ENCODE results near the gene RPRD1B. TPM values are rescaled to one million over a fixed set of nuclear protein-coding genes. Genes with fewer than 3 reads are reported as not detected.

Gene RPRD1B
- total RNA-seq, 2 experiments from 2014 or later = 54.8 to 55.7 TPM

DNA sequence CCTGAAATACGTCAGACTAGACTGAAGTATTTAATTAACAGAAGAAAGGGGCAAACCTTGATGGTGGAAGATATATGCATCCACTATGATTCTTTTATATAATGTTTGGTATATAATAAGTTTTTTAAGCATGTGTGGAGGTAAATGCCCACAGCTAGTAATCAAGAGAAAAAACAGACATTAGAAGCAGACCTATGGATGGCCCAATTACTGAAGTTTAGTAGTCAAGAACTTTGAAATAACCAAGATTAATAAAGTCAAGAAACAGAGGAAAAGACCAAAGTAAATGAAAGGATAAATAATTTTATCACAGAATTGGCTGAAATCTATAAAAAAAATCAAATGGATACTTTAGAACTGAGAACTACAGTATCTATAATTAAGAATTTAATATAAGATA lies 15.6 kb upstream of the RPRD1B start:
- ATAC-seq (ENCODE audit: poor library complexity) = no peak
- peaks cover 3% of the 10 kb centered on the region for H3K9me3 Mint-ChIP-seq
- TF ChIP-seq, protein P1, sequence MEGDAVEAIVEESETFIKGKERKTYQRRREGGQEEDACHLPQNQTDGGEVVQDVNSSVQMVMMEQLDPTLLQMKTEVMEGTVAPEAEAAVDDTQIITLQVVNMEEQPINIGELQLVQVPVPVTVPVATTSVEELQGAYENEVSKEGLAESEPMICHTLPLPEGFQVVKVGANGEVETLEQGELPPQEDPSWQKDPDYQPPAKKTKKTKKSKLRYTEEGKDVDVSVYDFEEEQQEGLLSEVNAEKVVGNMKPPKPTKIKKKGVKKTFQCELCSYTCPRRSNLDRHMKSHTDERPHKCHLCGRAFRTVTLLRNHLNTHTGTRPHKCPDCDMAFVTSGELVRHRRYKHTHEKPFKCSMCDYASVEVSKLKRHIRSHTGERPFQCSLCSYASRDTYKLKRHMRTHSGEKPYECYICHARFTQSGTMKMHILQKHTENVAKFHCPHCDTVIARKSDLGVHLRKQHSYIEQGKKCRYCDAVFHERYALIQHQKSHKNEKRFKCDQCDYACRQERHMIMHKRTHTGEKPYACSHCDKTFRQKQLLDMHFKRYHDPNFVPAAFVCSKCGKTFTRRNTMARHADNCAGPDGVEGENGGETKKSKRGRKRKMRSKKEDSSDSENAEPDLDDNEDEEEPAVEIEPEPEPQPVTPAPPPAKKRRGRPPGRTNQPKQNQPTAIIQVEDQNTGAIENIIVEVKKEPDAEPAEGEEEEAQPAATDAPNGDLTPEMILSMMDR (IDR thresholded peaks at IDR 0.05) = no peak
- Histone ChIP-seq H3K36me3 (ENCODE audit: insufficient read depth, low read length) (peaks cover 49% of the 10 kb centered on the region), H3K4me3 (ENCODE audit: low read length) (no peak overlapping the region), H3K4me1 (ENCODE audit: insufficient read depth, low read length) (no peaks in the 10 kb centered on the region), H3K27ac (ENCODE audit: low read depth in 1 of 2, low read length in 2 of 2) (no peak overlapping the region), H3K27me3 (ENCODE audit: control insufficient read depth in 1 of 2, insufficient read depth in 2 of 2, low read length in 2 of 2) (no peaks in the 10 kb centered on the region), H3K9me3 (ENCODE audit: control insufficient read depth in 1 of 2, insufficient read depth in 1 of 2, low read length in 2 of 2) (peaks cover 3 to 15% of the 10 kb centered on the region in 2 experiments)
- ChIA-PET POLR2A (no interaction called here), CTCF (no interaction called here)
- H3K4me3 Mint-ChIP-seq = no peak overlapping the region
- H3K4me1 Mint-ChIP-seq (ENCODE audit: low read depth) = peaks cover 24% of the 10 kb centered on the region
- no peaks in the 10 kb centered on the region for H3K27me3 Mint-ChIP-seq
- DNase-seq = no peak
- intact Hi-C loops (cut with DNase I, micrococcal nuclease) = no loop called here
- H3K27ac Mint-ChIP-seq = no peak overlapping the region
- H3K36me3 Mint-ChIP-seq (ENCODE audit: low read depth) = peaks cover 89% of the 10 kb centered on the region

DNA sequence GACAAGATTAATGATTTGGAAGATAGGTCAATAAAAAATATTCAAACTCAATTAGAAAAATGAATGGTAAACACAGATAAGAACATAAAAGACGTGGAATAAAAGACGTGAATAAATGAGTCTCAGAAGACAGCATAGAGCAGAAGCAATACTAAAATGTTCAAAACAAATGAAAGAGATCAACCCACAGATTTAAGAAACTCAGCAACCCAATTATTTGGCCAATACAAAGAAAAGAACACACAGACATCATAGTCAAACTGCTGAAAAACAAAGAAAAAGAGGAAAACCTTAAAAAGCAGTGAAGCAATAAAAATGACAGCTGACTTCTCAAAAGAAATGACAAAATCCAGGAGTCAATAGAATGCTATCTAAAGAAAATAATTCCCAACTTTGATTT lies 15.2 kb upstream of the RPRD1B start:
- Histone ChIP-seq H3K9me3 (ENCODE audit: control insufficient read depth in 1 of 2, insufficient read depth in 1 of 2, low read length in 2 of 2) (peaks cover 3 to 15% of the 10 kb centered on the region in 2 experiments), H3K36me3 (ENCODE audit: insufficient read depth, low read length) (peaks cover 44% of the 10 kb centered on the region), H3K4me1 (ENCODE audit: insufficient read depth, low read length) (no peaks in the 10 kb centered on the region), H3K4me3 (ENCODE audit: low read length) (no peak overlapping the region), H3K27me3 (ENCODE audit: control insufficient read depth in 1 of 2, insufficient read depth in 2 of 2, low read length in 2 of 2) (no peaks in the 10 kb centered on the region), H3K27ac (ENCODE audit: low read depth in 1 of 2, low read length in 2 of 2) (no peak overlapping the region)
- ATAC-seq (ENCODE audit: poor library complexity) (no peak), DNase-seq (no peak)
- Mint-ChIP-seq H3K4me1 (ENCODE audit: low read depth) (peaks cover 24% of the 10 kb centered on the region), H3K27ac (no peak overlapping the region), H3K4me3 (no peak overlapping the region), H3K27me3 (no peaks in the 10 kb centered on the region), H3K36me3 (ENCODE audit: low read depth) (peaks cover 85% of the 10 kb centered on the region), H3K9me3 (peaks cover 3% of the 10 kb centered on the region)
- intact Hi-C loops (cut with DNase I, micrococcal nuclease) = no loop called here
- TF ChIP-seq, protein P1 (IDR thresholded peaks at IDR 0.05) = no peak
- ChIA-PET POLR2A (no interaction called here), CTCF (interaction anchor here (0.7 kb wide), 1 partner anchor 220 kb away, joined by 3 read pairs; no protein-coding TSS in a partner anchor)

DNA sequence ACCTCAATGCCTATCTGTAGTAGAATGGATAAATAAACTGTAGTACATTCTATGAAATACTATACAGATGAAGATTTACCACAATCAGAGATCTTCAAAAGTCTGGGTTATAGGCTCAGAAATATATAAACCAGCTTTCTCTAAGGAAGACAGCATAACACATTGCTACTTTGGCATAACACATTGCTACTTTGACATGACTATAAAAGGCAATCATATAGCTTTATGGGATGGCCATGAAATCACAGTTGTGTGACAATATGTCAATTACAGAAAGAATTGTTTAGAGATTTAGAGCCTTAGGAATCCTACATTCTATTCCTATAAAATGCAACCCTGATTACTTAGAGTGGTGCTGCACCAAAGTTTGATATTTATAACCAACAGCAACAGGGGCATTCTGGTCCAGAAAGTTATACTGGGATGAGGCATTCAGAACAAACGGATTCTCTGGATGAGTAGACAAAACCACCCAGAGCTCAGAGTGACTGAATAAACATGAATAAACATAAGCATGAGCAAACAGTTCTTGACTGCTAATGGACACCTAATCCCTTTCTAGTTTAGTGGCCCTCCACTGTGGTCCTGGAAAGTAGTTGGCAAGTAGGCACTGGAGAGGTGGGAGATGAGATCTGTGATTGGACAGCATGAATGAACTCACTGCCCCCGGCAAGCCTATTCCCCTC lies 12.3 kb upstream of the RPRD1B start:
- H3K27ac Mint-ChIP-seq = no peak overlapping the region
- DNase-seq (no peak), ATAC-seq (ENCODE audit: poor library complexity) (no peak)
- ChIA-PET POLR2A (no interaction called here), CTCF (no interaction called here)
- H3K9me3 Mint-ChIP-seq = peaks cover 3% of the 10 kb centered on the region
- intact Hi-C loops (cut with DNase I, micrococcal nuclease) = no loop called here
- Histone ChIP-seq H3K4me1 (ENCODE audit: insufficient read depth, low read length) (peaks cover 8% of the 10 kb centered on the region), H3K4me3 (ENCODE audit: low read length) (no peak overlapping the region), H3K27ac (ENCODE audit: low read depth in 1 of 2, low read length in 2 of 2) (no peak overlapping the region), H3K27me3 (ENCODE audit: control insufficient read depth in 1 of 2, insufficient read depth in 2 of 2, low read length in 2 of 2) (no peaks in the 10 kb centered on the region), H3K36me3 (ENCODE audit: insufficient read depth, low read length) (peaks cover 31% of the 10 kb centered on the region), H3K9me3 (ENCODE audit: control insufficient read depth in 1 of 2, insufficient read depth in 1 of 2, low read length in 2 of 2) (peaks cover 3 to 15% of the 10 kb centered on the region in 2 experiments)
- peaks cover 74% of the 10 kb centered on the region for H3K36me3 Mint-ChIP-seq (ENCODE audit: low read depth)
- no peak overlapping the region for H3K4me3 Mint-ChIP-seq
- H3K27me3 Mint-ChIP-seq = no peaks in the 10 kb centered on the region
- TF ChIP-seq, protein P1 (IDR thresholded peaks at IDR 0.05) = no peak
- peaks cover 47% of the 10 kb centered on the region for H3K4me1 Mint-ChIP-seq (ENCODE audit: low read depth)

All from CD4-positive, alpha-beta T cell (primary cell).